Adrenal gland (tissue), 5 donors: ENCODE measurements around the gene PSMB2.

Experiments
- CTCF ChIP-seq, 6 experiments: fragments of 450-650 bp in 4 of 6; fragments of 200-600 bp in 2 of 6; sonication (generic) in 1 of 6; IDR thresholded peaks; 1 replicate in 5 of 6; 2 replicates in 1 of 6; pipeline versions ENCODE4 v1.5.1 to v1.8.0; 2016 to 2021; ENCODE audit warnings: antibody characterized with exemption in 6 of 6, mild to moderate bottlenecking in 2 of 6, moderate library complexity in 1 of 6
- POLR2A ChIP-seq, 2 donors: fragments of 450-650 bp; IDR thresholded peaks; one replicate each; pipeline ENCODE4 v1.6.1; 2017; ENCODE audit warnings: antibody characterized with exemption in 2 of 2, mild to moderate bottlenecking in 2 of 2, moderate library complexity in 1 of 2
- donor health status: DM: no; HTN: no; CAD: no.

- TF ChIP-seq CTCF (IDR thresholded peaks at IDR 0.05) (no peak), POLR2A (IDR thresholded peaks at IDR 0.05) (no peak)
Measured at GRCh38 chr1:35603468-35603867, 37.9 kb downstream of the PSMB2 start.
